Vagina (tissue), 2 donors: ENCODE results near the gene PLD6.

ENCODE experiments used
- CTCF ChIP-seq, 3 experiments: fragments of 450-650 bp in 2 of 3; fragments of 200-600 bp in 1 of 3; sonication (generic) in 1 of 3; IDR thresholded peaks; one replicate each; pipeline ENCODE4 v1.5.1; 2017 to 2019; ENCODE audit warnings: antibody characterized with exemption in 3 of 3, mild to moderate bottlenecking in 2 of 3, moderate library complexity in 2 of 3
- POLR2AphosphoS5 ChIP-seq, 2 donors: sonication (generic); formaldehyde crosslinking; IDR thresholded peaks; one replicate each; pipeline ENCODE4 v1.9.0; 2017; ENCODE audit warnings: antibody characterized with exemption in 2 of 2, mild to moderate bottlenecking in 2 of 2, low read depth in 1 of 2; ENCODE audit not compliant: insufficient read depth in 1 of 2

GRCh38 chr17:17246879-17247278 lies 40.7 kb upstream of the PLD6 start:
- TF ChIP-seq POLR2AphosphoS5 (IDR thresholded peaks at IDR 0.05; ENCODE audit: insufficient read depth in 1 of 2, low read depth in 1 of 2) (no peak), CTCF (IDR thresholded peaks at IDR 0.05) (no peak)
